DMS53 treated with DMSO at 0.1 percent for 48 hours (cell line): ENCODE data around the gene MAP3K1.
"Not testable (repeated sequence)": the region's sequence is repeated elsewhere in the genome, so short reads cannot be mapped to it uniquely, and the experiment has no call there.

Source experiments
- DNase-seq: peaks from one replicate; lab custom pipeline; 2025; ENCODE audit not compliant: unreplicated experiment; lab: John Stamatoyannopoulos, UW

Gene MAP3K1

DNA sequence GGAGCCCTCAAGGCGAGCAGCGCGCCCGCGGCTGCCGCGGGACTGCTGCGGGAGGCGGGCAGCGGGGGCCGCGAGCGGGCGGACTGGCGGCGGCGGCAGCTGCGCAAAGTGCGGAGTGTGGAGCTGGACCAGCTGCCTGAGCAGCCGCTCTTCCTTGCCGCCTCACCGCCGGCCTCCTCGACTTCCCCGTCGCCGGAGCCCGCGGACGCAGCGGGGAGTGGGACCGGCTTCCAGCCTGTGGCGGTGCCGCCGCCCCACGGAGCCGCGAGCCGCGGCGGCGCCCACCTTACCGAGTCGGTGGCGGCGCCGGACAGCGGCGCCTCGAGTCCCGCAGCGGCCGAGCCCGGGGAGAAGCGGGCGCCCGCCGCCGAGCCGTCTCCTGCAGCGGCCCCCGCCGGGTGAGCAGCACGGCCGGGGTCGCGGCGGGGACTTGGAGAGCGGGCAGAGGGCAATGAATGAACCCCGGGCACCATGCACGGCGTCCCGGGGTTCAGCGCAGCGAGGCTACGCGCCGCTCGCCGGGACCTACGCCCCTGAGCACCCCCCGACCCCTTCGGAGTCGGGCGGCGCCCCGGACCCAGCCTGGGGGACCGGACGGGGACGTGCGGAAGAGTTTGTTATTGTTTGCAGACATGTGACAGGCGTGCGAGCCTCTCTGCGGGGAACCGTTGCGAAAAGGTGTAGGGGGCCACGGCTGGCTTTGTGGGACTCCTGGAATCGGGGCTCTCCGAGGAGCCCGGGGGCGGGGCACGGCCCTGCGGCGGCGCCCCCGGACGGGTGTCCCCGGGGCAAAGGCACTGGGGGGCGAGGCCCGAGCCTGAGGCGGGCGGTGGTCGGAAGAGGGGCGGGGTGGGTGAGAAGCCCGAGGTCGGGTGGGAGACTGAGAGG lies 553 bp downstream of the MAP3K1 start:
- DNase-seq: no peak

DNA sequence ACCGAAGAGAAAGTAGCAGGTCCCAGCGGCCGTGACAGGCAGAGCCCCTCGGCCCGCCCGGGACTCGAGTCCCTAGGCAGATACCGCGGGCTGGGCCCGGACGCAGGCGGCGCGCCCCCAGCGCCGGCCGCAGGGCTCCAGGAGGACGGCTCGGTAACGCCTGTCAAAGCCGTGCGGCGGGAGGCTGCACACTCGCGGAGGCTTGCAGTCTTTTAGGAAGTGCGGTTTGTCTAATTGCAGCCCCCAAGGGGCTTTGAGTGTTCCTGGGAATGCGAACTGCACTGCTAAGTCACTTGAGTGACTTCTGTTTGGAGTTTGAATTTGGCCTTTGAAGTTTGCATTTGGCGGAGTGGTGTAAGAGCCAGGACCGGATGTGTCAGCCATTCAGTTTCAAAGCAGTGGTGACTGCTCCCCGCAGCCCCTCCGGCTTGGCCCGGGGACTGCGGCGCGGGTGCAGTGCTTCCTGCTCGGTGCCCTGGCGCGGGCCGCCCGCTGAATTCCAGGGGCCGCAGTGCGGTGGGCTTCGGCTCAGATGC lies 1.3 kb downstream of the MAP3K1 start:
- DNase-seq: peak; percentile 70

DNA sequence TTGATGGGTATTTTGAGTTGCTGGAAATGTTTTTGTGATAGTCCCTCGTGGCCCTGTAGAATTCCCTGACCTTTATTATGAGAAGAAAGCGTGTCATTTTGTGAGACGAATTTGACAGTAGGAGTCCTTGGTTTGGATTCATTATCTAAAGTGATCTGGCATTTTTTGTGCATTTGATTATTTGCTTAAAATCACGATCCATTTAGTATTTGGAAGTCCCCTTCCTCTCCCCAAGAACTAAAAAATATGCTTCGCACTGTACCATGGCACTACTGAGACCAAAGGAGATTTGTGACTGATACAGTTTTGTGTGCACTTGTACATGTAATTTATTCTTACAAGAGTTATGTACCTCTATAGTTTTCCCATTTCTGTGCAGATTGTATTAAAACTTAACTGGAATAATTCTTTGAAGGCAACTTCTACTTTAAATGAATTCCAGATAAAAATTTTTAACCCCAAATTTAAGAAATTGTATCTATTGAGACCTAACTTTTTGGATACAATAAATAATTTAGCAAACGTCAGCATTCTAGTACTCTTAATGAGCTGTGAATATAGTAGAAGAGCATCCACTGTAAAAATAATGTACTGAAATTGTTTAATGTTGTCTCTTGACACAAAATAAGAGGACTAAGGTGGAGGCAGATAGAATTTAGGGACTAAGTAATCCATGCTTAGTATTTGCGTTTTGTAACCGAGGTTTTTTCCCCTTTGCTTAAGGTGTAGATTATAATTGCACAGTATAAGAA lies 2.1 kb downstream of the MAP3K1 start:
- no peak for DNase-seq

DNA sequence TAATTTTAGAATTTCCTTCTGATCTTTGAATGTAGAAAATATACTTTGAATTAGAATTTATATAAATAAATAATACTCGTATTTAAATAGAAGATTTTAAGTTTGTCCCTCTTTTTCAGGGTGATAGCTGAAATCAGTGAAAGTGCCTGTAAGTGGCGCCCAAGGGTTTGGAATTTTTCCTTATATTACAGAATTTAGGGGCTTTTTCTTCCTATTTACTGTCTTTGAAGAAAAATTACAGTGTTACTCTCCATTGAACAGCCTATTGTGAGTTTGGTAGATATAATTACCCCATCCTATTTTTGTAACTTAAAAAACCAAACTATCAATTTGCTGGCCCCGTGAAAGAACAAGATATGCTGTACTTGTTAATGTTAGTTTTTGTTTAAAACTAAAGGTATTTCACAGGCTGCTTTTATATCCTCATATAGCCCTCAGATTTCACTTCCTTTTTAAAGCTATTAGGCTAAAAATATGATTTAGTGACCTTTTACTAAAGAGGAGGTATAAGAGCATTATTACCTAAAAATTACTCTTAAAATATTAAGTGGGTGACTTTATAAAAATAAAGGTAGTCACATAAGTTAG lies 3.2 kb downstream of the MAP3K1 start:
- no peak for DNase-seq

DNA sequence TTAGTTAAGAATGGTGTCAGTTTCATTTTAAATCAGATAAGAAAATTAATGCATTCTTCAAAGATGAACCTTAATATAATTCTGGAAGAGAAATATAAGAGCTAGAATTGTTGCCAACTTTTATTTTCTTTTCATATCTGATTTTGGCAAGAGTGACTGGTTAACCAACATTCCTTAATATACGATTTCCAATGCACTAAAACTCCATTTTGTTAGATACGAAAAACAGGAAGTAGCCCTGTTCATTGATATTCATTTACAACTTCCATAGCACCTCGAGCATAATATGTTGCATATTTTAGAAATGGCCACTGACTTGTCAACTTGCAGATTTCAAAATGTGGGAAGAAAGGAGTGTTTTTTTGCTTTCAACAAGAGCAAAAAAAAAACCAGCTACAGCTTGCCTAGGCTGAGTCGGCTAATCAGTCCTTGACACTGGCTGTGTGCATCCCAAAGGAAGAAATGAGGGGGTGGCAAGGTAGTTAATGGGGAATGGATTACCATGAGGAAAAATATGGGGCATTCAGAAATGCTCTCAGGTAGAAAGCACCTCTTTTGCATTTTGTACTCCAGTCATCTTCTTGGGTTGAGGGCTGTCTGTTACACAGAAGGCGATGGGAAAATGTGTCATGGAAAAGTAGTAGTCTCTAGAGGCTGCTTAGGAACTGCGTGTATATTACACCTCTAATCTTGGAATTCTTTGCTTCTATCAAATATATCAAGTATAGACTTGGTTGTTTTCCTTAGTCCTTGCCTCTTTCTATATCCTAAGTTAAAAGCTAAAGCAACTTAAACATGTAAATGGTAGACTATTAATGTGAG lies 3.9 kb downstream of the MAP3K1 start:
- no peak for DNase-seq

DNA sequence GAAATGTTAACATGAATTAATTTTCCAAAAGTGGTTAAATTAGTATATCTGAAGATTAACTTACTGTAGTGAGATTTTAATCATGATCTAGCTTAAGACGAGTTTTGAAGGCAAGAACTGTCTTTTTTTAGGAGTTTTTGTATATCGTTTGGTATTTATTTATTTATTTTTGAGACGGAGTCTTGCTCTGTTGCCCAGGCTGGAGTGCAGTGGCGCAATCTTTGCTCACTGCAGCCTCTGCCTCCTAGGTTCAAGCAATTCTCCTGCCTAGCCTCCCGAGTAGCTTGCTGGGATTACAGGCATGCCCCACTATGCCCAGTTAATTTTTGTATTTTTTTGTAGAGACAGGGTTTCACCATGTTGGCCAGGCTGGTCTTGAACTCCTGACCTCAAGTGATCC lies 6.5 kb downstream of the MAP3K1 start:
- DNase-seq: not testable (repeated sequence)

DNA sequence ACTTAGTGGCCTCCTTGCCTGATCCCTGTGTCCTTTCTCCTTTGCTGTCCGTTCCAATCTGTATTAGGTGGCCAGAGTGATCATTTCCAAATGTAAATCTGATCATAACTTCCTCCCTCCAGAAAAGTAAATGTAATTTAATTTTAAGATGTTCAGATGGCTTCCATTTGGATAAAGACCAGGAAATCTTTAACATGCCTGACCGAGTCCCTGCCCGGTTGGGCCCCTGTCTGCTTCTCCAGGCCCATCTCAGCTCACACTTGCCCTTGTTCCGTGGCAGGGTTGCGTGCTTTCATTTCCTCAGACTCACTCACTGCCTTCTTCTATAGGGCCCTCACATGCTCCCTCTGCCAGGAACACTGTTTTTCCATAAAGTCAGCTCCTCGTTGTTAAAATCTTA lies 7.6 kb downstream of the MAP3K1 start:
- no peak for DNase-seq

DNA sequence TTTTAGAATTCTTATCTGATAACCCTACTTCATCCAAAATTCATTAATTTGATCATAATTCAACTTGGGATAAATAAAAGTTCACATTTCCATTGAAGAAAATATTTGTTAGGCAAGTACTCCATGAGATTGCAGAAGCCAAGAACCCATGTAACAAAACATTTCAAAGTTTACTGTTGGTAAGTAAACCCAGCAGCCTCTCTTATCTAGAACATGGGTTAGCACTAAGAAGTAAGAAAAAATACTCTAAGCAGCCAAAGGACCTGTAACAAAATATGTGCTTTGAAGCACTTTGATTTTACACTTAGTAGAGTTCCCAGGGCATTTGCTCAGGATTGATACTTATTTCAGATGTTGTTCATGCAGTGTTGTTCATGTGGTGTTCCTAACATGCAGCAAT lies 8.7 kb downstream of the MAP3K1 start:
- no peak for DNase-seq

DNA sequence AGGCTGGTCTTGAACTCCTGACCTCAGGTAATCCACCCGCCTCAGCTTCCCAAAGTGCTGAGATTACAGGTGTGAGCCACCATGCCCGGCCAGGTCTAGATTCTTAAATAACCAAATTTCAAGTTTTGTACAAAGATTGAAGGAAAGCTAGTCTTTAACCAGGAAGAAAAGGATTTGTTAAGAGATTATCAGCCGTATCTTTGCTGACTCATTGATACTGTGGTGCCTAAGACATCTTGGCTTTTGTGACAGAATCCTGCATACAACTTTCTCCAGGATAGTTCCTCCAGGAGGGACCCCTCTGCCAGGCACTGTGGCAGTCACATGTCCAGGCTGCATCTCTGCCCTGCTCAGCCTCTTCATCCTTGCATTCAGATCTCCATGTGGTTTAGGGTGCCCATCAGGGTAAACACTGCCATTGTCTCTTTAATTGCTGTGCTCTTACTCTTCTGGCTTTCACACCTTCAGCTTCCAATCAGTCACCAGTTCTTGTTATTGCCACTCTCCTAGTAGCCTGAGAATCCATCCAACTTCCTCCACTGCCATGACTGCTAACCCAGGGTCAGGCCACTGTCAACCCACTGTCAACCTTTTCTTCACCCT lies 10.0 kb downstream of the MAP3K1 start:
- no peak for DNase-seq

DNA sequence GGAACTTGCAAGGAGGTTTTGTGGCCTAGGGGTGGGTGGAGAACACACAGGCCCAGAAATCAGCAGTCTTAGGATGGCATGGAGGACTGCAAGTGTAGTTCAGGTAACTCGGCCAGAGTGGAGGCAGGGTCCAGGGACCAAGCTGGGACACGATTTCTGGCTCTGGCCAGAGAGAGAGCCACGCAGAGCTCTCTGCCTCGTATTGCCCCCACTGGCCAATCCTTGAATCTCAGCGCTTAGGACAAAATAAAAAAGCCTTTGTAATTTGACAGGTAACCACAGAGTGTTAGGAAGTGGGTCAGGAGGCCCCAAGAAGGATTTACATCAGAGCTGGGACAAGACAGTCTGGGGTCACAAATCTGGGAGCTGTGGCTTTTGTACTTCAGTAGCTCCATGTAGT lies 11.7 kb downstream of the MAP3K1 start:
- no peak for DNase-seq

DNA sequence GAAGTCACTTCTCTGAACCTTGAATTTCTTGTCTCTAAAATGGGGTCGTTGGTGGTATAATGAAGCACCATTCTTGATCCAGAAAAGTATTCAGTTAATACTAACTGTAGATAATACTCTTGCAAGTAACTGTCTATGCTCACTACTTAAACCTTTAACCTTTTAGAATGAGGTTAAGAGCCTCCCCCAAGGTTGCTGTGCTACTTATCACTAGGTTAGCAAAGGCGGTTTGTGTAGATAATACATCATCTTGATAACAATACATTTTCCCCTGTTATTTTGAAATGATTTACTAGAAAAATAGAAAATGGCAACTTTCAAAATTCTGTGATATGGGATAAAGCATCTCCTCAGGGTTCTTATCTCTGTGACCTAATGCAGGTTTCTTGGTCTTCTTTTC lies 12.6 kb downstream of the MAP3K1 start:
- DNase-seq: no peak

DNA sequence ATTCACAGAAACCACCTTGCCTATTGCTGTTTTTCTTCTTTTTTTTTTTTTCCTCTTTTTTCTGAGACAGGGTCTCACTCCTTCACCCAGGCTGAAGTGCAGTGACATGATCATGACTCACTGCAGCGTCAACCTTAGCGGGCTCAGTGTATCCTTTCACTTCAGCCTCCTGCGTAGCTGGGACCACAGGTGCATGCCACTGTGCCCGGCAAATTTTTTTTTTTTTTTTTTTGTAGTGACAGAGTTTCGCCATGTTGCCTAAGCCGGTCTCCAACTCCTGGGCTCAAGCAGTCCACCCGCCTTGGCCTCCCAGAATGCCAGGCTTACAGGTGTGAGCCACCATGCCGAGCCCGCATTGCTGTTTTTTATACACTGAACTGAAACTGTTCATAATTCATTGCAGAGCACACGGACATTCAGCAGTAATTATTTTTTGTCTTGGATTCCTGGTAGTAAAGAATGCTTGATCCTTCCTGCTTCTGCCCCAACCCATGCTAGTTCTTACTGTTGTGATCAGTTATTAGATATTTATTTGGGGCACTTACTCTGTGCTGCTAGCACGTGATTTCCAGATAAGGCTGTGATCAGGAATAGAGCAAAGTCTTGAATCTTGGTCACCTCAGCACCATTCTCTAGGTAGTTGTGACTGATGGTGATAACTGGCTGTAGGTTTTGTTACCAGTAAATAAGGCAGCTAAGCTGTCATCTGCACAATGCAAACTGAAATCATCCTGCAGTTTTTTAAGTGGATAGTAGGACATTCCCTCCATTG lies 14.0 kb downstream of the MAP3K1 start:
- peak; percentile 56 for DNase-seq

DNA sequence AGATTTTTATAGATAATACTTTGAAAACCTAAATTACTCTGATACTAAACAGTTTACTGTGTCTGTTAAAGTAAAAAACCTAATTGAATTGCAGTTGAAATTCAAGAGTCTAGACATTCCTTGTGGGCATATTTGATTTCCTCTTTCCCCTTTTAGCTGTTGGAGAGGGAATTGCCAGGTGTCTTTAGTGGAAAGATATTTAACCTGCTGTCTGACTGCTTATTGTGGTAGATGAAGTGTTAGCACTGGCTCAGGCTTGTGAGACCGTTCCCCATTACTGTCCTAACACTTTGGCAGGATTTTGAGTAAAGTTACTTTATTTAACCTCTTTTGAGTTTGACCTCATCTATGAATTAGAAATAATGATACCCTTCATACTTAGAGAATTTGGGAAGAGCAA lies 16.4 kb downstream of the MAP3K1 start:
- no peak for DNase-seq

DNA sequence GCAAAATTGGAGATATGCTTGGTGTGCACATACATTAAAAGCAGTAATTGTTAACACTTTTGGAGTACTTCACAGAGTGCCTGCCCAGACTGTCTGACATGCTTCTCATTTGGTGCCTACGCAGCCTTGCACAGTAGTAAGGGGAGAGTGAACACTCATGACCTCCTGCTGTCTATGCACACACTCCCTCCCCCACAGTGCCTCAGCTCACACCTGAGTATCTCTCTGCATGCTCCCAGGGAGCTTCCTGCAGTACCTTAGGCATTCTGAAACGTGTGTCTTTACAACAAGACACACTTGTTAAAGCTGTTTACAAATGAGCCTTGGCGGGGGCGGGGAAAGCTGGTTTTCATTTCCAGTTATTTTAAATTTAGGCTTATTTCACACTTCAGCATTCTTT lies 18.0 kb downstream of the MAP3K1 start:
- no peak for DNase-seq

DNA sequence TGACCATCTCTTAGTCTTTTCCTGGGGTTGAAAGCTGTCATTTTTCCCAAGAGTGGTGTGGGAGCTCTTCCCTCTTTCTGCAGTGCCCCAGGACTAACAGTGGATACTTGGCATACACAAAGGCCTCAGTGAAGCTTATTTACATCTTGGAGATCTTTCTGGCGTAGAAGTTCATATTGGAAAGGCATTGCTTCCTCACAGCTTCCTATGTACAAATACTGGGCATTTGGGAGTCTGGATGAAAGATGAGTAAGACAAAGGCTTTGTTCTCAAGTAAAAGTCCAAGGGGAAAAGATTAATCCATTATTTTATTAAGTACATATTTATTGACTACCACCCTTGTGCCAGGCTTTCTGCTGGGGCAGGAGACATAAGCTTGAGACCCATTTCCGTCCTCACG lies 22.0 kb downstream of the MAP3K1 start:
- no peak for DNase-seq

DNA sequence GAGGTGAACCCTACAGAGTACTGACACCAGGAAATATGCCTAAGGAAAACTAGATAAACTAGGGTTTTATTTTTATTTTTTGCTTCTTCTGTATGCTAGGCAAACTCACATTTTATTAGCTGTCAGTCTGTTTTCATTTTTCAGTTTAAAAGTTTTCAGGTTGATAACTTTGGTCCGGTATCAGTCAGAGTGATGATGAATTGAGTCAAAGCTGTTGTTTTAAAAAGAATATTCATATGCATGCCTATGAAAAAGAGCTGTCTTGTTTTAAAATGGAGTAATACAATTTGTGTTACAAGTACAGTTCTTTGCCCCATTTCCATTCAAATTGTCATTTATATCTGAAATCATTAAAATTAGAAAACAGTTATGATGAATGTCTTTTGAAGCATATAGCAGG lies 22.6 kb downstream of the MAP3K1 start:
- no peak for DNase-seq

DNA sequence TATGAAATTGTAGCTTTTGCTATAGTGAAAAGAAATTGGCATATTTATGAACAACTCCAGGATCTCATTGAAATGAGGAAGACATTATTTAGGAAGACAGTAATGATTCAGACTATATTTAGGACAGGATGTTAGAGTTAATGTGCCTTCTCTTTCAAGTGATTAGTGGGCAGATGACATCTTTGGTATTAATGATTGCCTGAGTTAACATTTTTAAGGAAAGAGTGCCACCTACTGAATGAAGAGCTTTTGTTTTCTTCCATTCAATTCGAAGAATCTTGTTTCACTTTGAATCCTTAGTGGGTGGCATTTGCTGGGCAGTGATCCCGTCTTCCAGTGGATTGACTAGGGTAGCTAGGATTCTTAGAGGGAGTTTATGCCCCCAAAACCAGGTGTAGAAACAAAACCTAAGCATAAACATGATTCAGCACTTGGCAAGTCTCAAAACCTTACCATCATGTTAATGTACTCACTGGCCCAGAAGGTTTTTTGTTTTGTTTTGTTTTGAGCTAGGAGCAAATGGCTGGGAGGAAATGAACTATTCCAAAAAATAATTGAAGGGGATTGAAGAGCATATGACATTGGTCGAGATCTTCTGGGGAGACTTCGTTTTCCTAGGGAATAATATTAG lies 23.2 kb downstream of the MAP3K1 start:
- peak; percentile 66 for DNase-seq

DNA sequence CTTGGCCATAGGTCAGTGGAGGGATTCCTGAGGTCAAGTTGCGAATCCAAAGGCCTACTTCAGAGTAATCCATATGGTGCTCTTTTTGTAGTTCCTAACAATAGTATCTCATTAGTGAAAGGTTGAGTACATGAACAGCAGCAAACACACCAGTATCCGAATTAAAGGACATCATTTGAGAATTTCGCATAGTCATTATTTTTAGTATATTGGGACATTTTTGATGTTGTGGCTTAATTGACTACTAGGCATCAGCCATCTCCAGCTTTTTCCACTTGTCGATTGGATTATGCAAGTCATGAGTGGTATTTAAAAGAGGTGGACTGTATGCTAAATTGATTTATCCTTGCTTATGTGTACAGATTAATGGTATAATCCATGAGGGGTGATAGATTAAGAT lies 23.7 kb downstream of the MAP3K1 start:
- DNase-seq: no peak

DNA sequence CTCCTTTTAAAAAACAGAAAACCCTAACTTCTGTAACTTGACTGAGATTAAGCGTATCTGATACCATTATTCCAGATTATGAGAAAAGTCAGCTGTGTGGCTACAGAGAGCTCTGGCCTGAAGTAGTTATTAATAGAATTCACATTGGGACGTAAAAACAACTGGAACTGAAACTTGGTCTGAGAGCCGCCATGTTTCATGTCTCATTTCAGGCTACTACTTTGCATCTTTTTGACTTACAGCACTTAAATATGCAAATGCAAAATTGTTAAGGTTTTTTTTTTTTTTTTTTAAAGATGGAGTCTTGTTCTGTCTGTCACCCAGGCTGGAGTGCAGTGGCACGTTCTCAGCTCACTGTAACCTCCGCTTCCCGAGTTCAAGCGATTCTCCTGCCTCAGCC lies 25.2 kb downstream of the MAP3K1 start:
- no peak for DNase-seq
